GM21529 (cell line): Measurements from ENCODE around the gene AKT1S1.

Experiments
- ATAC-seq: cut with Tn5 transposase; IDR thresholded peaks from one replicate; pipeline ENCODE4 v1.9.1; 2021; ENCODE audit not compliant: unreplicated experiment

Gene AKT1S1

DNA sequence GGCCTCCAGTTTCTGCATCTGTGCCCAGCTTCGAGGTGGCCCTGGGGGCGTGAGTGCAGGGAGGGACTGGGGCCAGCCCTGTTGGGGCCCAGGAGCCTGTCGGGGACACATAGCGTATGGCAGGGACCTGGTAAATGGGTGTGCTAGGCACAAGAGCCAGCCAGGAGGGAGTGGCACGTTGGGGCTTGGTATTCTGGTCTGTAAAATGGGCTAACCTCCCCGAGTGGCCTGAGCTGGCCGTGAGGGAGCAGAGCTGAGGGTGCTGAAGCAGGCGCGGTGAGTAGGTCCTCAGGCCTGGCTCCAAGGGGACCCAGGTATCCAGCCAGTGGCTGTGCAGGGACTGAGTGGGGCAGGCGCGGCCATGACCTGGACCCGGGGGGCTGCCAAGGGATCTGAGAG lies 21.9 kb downstream of the AKT1S1 start:
- ATAC-seq = no peak

DNA sequence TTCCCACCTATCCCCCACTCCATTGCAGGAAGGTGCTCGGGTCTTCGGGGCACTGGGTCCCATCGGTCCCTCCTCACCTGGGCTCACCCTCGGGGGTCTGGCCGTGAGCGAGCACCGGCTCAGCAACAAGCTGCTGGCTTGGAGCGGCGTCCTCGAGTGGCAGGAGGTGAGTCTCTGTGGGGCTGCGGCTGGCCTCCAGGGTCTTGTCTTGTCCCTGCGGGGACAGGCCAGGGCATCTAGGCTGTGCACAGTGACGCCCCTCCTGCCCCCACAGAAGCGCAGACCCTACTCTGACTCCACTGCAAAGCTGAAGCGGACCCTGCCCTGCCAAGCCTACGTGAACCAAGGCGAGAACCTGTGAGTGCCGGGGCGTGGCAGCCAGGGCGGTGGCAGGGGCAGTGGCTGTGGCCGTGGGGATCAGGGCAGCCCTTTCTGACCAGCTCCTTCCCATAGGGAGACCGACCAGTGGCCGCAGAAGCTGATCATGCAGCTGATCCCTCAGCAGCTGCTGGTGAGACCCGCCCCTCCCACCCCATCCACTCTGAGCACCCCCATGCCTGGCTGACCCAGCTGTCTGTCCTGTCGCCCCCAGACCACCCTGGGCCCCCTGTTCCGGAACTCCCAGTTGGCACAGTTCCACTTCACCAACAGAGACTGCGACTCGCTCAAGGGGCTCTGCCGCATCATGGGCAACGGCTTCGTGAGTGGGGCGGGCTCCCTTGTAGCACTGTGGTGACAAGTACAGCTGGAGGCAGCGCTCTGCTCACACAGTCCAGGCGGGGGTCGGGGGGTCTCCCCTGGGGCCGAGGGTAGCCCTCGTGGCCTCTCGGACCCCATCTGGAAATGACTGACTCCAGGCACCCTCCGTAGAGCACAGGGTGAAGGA lies 22.5 kb downstream of the AKT1S1 start:
- no peak for ATAC-seq

DNA sequence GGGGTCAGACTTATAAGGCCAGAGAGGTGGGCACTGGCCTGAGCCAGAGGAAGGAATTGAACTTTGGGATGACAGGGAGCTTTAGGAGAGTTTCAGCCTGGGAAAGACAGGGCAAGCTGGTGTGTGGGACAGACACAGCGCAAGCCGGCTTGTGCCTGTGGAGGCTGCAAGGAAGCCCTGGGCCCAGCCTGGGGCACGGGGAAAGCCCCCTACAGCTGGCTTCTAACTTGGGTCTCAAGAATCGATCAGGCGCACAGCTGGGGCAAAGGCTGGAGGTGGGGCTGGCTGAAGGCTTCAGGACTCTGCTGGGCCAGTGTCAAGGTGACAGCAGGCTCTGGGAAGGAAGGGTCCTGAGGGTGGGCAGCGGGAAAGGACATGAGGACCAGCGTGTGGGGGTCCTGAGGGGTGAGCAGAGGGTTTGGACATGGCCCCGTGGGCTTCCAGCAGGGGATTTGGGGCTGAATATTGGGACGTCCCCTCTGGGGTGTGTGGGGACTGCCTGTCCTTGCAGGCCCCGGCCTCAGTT lies 23.2 kb downstream of the AKT1S1 start:
- ATAC-seq = no peak

DNA sequence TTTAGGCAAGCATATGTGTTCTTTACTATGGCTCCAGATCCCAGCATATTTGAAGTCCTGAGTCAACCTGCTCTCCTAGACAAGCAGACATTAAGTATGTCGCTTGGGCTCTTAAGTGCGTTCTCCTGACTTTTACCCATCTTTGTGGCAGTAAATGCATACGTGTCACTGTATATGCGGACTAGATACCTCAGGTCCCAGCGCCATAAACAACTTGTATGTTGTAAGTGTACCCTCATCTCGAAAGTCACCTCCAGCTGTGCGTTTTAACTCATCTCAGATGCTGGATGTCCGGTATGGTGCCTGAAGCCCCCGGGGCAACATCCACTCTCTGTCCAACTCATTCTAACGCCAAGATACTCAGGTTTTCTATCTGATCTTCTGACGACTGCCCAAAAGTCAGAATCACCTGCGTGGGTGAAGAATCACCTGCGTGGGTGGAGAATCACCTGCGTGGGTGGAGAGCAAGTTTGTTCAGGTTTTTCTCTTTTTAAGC lies 24.5 kb downstream of the AKT1S1 start:
- ATAC-seq = no peak

DNA sequence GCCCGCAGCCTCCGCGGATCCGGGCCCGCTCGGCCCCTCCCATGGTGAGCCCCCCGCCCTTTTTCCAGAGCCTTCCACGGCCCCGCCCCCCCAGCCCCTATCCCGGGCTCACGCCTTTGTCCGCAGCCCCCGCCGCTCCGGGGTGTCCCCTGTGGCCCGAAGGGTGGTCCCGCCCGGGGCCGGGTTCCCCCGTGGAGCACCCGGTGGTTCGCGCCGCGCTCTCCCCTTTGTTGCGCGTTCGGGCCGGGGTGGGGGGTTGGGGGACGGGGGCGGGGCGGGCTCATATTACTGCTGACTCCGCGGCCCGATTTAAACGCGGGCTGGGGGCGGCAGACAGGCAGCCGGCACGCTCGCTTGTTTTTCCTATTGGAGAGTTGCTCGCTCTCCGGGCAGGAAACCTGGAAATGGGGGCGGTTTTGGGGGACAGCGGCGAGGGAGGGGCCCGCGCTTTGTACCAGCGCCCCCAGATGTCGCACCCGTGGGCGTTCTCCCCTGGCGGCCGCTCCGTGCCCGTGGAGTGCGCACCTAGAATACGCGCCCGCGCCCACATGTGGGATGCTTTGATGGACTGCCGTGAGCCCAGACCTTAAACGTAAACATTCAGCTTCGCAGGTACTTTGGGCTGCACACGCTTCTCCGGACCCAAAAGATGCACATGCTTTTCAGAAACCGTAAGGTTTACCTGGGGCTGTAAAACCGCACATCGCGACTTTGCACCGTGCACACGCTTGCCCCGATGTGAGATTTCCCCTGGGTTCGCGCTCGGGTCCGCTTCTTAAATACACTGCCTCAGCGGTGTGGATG lies 25.5 kb downstream of the AKT1S1 start:
- ATAC-seq = no peak

DNA sequence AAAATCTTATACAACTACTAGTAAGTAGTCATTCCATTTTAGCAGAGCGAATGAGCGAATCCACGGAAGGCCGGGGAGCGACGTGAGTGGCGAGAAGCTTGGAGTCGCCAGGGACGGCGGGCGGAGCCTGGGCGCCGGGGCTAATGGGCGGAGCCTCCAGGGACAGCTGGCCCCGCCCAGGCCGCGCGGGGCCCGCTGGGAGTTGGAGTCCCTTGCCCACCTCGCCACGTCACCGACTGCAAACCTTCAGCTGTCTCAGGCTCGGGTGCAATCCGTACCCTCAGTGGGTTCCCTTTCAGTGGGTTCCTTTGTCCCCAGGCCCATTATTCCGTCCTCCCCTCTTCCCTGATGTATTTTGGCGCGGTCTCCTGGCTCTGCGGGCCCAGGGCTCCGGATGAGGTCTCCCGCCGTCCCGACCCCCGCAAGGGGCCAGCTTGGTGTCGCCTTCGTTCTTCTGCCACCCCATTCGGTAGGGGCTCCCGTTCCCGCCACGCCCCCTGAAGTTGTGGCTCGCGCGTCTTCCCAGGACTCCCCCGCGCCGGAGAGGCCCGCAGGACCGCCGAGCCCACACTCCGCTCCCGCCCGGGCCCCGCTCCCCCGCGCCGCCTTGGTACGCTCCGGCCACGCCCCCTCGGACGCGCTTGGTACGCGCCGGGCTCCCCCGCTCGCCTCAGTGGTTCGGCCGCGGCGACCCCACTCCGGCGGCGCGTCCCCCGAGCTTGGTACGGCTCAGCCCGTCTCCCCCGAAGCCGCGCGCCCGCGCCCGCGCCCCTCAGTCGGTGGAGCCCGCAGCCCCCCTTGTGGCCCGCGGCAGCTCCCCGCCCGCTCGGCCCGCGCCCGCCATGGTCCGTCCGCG lies 26.4 kb downstream of the AKT1S1 start, which contains the start of gene PTOV1:
PTOV1 (plus strand) TSS at position 673 of the 856 bp plus-strand sequence.
- peak; percentile 71 for ATAC-seq

DNA sequence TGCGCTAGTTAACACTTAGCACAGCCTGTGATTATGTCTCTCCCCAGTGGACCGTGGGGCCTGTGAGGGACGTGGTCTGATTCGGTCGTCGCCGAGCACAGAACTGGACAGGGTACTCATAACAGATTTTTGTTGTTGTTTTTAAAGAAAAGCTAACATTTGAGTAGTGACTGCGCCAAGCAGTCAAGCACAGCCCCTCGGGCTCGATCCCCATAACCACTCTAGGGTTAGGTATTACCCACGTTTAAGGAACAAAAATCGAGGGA lies 27.0 kb downstream of the AKT1S1 start:
- no peak for ATAC-seq

DNA sequence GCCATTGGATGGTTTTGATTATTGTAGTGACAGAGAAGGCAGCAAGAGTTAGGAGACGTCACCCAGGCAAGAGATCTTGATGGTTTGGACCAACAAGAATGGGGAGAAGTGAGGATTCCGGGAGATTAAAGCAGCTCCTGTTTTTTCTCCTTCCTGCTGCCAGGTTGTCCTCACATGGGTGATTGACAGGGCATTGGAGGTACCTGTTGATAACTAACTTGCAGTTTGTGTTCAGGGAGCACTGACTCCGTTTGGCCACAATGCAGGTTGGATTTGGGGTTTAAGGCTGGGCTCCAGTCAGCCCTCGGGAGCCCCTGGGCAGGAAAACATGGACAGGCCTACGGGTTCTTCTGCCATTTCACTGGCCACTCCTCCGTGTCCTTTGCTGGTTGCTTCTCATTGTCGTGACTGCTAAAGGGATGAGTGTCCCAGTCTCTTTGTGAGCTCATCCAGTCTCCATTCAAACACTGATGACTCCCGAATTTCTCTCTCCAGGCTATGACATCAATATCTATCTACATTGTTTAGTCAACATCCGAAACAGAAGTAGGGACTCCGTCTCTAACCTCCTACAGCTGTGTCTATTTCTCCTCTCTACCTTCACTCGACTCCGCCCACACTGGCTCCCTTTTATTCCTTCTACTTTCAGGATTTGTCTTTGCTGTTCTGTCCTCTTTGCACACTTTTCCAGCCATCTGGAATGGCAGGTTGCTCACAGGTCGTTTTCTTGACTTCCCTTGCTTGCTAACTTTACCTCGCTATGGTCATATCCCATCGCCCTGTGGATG lies 27.5 kb downstream of the AKT1S1 start:
- ATAC-seq = no peak

DNA sequence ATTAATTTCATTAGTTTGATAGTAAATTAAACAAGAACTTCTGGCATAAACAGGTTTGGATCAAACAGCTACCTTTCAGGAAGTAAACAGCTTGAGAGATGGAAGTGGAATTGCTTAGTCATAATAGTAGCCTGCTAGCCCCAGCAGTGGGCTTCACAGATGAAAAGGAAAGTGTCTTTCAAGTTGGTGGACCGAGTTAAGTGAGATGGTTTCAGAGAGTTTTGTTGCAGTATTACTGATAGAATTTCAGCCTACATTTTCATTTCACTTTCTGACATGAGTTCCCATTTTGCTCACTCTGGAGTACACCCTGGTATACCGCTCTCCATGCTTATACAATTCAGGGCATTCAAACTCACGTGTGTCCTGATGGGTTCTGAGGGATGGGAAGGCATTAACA lies 28.2 kb downstream of the AKT1S1 start:
- no peak for ATAC-seq

DNA sequence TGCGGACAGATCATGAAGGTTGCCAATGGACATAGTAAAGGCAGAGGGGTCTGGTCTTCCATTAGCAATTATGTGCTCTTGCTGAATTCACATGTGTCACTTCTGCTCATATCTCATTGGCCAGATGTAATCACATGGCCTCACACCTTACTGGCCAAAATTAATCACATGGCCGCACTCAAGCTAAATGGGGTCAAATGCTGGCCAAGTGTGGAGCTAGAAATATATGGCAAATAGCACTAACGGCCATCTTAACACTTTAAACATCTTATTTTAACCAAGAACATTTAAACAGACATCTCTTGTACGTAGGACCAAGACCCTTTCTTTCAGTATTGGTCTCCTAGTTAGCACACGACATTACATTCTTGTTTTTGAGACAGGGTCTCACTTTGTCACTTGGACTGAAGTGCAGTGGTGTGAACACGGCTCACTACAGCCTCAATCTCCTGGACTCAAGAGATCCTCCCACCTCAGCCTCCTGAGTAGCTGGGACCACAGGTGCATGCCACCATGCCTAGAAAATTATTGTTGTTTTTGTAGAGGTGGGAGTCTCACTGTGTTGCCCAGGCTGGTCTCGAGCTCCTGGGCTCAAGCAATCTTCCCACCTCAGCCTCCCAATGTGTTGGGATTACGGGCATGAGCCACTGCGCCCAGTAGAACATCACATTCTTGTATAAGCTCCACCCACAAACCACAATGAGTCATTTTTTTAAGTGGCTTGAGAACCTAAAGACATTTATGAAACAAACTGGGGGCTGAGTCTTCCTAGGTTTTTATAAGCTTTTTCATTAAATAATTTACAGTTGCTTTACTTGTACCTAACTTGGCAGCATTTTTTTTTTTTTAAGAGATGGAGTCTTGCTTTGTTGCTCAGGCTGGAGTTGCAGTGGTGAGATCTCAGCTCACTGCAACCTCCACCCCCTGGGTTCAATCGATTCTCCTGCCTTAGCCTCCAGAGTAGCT lies 29.1 kb downstream of the AKT1S1 start:
- ATAC-seq = no peak

DNA sequence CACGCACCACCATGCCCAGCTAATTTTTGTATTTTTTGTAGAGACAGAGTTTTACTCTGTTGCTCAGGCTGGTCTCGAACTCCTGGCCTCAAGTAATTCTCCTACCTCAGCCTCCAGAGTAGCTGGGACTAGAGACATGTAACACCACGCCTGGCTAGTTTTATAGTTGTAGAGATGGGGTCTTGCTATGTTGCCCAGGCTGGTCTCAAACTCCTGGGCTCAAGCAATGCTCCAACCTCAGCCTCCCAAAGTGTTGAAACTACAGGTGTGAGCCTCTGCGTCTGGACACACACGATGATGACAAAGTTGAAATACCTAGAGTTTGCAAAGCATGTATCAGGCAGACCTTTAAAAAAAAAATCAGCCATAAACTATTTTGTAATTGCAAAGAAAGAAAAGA lies 30.7 kb downstream of the AKT1S1 start:
- no peak for ATAC-seq

DNA sequence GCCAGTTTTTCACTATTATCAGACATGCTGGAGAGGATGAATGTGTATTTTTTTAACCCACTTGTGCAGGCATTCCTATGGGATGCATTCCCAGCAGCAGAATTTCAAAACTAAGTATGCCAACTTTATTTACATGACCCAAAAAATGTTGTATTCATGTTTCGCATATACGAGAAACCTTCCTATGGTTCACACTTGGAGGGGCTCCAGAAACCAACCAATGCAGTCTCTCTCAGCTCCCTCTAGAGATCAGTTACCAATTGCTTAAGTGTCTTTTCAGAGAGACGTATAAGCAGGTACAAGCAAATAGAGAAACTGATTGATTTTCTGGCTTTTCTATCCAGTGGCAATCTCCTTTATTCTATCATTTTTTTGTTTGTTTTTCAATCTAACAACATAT lies 31.7 kb downstream of the AKT1S1 start:
- no peak for ATAC-seq

DNA sequence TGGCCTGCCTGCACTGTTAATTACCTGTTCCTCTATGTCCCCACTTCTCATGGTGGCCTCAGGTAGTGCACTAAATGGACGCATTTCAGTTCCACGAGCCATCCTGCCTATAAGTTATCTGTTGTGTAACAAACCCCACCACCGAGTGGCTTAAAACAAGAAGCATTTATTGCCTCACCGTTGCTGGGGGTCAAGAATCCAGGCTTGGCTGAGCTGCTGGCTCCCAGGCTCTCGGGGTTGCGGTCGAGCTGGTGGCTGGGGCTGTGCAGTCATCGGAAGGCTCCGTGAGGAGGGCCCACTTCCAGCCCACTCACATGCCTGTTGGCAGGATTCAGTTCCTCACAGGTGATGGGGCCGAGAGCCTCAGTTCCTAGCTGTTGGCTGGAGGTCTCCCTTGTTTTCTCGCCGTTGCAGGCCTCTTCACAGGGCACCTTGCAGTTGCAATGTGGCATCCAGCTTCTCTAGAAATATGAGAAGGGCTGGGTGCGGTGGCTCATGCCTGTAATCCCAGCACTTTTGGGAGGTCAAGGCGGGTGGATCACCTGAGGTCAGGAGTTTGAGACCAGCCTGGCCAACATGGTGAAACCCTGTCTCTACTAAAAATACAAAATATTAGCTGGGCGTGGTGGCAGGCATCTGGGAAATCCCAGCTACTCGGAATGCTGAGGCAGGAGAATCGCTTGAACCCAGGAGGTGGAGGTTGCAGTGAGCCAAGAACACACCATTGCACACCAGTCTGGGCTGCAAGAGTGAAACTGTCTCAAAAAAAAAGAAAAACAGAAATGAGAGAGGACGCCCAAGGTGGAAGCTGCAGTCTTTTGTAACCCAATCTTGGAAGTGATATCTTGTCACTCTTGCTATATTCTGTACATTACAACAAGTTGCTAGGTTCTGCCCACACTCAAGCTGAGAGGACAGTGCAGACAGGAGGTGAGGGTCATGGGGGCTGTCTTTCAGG lies 32.7 kb downstream of the AKT1S1 start:
- no peak for ATAC-seq

DNA sequence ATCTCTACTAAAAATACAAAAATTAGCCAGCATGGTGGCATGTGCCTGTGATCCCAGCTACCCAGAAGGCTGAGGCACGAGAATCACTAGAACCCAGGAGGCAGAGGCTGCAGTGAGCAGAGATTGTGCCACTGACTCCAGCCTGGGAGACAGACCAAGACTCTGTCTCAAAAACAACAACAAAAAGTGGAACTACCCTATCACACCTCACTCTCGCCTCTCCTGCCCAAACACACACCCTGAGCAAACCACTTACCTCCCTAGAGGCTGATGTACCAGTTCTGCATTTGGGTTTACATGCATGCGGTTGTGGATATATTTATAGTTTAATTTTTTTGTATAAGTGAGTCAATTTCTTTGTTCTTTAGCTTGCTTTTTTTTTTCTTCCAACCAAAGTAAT lies 33.9 kb downstream of the AKT1S1 start:
- no peak for ATAC-seq

DNA sequence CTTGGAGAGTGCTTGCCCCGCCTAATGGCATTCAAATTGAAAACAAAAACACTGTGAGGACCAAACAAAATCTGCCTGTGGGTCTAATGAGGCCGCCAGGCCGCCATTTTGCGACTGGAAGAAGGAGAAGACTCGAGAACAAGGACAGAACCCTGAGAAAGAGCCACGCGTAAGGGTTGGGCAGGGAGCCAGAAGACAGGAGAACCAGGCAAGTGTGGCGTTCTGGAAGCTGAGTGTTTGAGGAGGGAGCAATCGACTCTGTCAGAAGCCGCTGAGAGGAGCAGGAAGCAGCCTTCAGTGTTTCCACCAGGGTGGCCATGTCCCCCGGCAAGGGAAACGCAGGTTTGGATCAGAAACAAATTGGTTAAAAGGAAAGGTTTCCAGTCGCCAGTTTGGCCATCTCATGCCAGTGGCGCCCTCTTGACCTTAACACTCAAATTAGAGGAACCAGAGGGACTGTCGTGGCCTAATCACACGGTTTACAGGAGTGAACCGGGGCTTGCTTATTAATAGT lies 36.4 kb downstream of the AKT1S1 start:
- ATAC-seq = no peak

DNA sequence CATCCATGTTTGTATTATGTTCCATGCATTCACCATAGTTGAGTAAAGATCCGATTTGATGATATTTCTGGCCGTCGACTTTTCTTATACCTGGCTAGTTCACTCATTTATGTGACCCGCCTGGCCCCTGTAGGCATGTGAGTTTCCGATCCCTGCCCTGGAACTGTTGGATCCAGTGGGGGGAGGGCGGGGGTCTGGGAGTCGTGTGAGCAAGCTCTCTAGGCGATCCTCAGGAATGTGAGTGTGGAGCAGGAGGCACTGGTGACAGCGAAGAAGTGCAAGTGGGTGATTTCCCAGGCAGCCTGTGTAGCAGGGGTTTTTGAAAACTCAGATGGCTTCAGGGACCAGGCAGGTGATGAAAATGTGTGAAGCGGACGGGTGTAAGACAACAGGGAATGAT lies 36.8 kb downstream of the AKT1S1 start:
- no peak for ATAC-seq

DNA sequence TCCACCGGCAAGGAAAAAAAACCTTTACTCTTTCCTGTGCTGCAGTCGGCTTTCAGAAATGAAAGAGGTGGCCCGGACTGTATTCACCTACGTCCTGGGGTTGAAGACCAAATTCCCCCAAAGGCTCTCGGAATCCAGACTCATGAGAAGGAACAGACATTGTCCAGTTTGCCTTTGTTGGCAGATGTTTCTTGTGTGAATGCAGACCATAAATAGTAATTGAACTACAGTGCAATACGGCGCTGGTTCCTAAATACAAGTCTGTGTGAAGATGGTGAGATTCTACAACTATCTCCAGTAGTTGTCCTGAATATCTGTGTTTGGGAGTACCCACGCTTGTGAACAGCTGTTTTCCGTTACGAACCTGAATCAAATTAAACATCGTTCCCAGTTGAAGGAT lies 37.4 kb downstream of the AKT1S1 start:
- ATAC-seq = no peak
